ENCODE data around the gene CENPX. TPM values are rescaled to one million over a fixed set of nuclear protein-coding genes. Genes with fewer than 3 reads are reported as not detected.

The CENPX gene
- total and polyA plus RNA-seq, 2 of the 13 experiments (the other 11 are each of a cell fraction or from before 2014, with no cell fraction given), result 92.7 to 170 TPM

GRCh38 chr17:82012640-82013295, 9.9 kb downstream of the CENPX start (continued):
- TF ChIP-seq CREB3 (CRISPR knock-in tag; IDR thresholded peaks at IDR 0.05) (no peak), ZNF746 (CRISPR knock-in tag; IDR thresholded peaks at IDR 0.05) (no peak), TRAFD1 (CRISPR knock-in tag; IDR thresholded peaks at IDR 0.05; ENCODE audit: borderline replicate concordance) (no peak)

- Histone ChIP-seq H3K36me3 (replicated peaks in 1 of 2; ENCODE audit: control insufficient read depth in 1 of 2, insufficient read depth in 2 of 2, low read length in 2 of 2) (peaks cover 39 to 50% of the 10 kb centered on the region in 2 experiments), H3K27ac (ENCODE audit: extremely low read length, insufficient read depth, low read length) (peak overlapping the region; percentile 68), H3K9me3 (ENCODE audit: low read length) (no peaks in the 10 kb centered on the region), H3K9ac (ENCODE audit: insufficient read depth, low read depth, low read length) (peak overlapping the region; percentile 37; the same call in 1 of the 2 replicates), H3K27me3 (ENCODE audit: control insufficient read depth in 1 of 2, insufficient read depth in 2 of 2, low read length in 2 of 2) (no peaks in the 10 kb centered on the region), H3K4me2 (ENCODE audit: low read depth, low read length) (no peak overlapping the region), H3K4me1 (ENCODE audit: insufficient read depth, low read length) (peaks cover 82% of the 10 kb centered on the region), H2AFZ (ENCODE audit: low read length) (no peak overlapping the region), H3K4me3 (replicated peaks in 1 of 3; ENCODE audit: insufficient read depth in 1 of 3, low read depth in 2 of 3, low read length in 3 of 3) (no peak overlapping the region), H3K79me2 (ENCODE audit: insufficient read depth, low read length) (no peaks in the 10 kb centered on the region), H4K20me1 (ENCODE audit: insufficient read depth, low read length) (no peaks in the 10 kb centered on the region)
- WGBS (ENCODE audit: low lambda C conversion rate), result 95% methylated on average over 14 of the region's 20 CpGs
- intact Hi-C loops (cut with micrococcal nuclease; ENCODE audit: unreplicated experiment), result no loop called here
- in situ Hi-C loops (cut with HindIII; ENCODE audit: extremely low pct_ligation_motif_present, low pct_unique_long_range_greater_than_20kb), result no loop called here
- ChIA-PET POLR2A (interaction anchor here (1.1 to 14.1 kb wide), 5 partner anchors 14 to 85 kb away, joined by 4 to 470 read pairs (median 7); partner anchors contain the start of genes MAFG and NOTUM), CTCF (ENCODE audit: low intra/inter-chr PET ratio, low total read pairs) (no interaction called here)
- no peak for DNase-seq (ENCODE audit: low spot score)
- no peak for ATAC-seq
- no peak for FAIRE-seq
- no TSS peak for BruUV-seq (replicated peaks)
- TF ChIP-seq MAF1 (CRISPR knock-in tag; IDR thresholded peaks at IDR 0.05; ENCODE audit: borderline replicate concordance) (no peak), ARID2 (CRISPR knock-in tag; IDR thresholded peaks at IDR 0.05; ENCODE audit: borderline replicate concordance) (0 out of 2 replicates have a peak, but pooled peaks have one; percentile 10), NFE2L1 (CRISPR knock-in tag; IDR thresholded peaks at IDR 0.05; ENCODE audit: borderline replicate concordance) (no peak), ZNF800 (CRISPR knock-in tag; IDR thresholded peaks at IDR 0.05) (no peak), ZIK1 (CRISPR knock-in tag; IDR thresholded peaks at IDR 0.05; ENCODE audit: borderline replicate concordance, low read depth) (no peak), ZNF577 (CRISPR knock-in tag; IDR thresholded peaks at IDR 0.05; ENCODE audit: borderline replicate concordance, low read depth) (no peak), NR2F6 (IDR thresholded peaks at IDR 0.05) (no peak), NR2F6 (CRISPR knock-in tag; IDR thresholded peaks at IDR 0.05) (no peak), TCF7L2 (IDR thresholded peaks at IDR 0.05; ENCODE audit: low read depth, low read length) (no peak), EED (CRISPR knock-in tag; IDR thresholded peaks at IDR 0.05) (no peak), ZBTB20 (CRISPR knock-in tag; IDR thresholded peaks at IDR 0.05; ENCODE audit: borderline replicate concordance, low read depth) (no peak), IRF2 (CRISPR knock-in tag; IDR thresholded peaks at IDR 0.05) (no peak), MBNL3 (CRISPR knock-in tag; conservative IDR thresholded peaks at IDR 0.05) (no peak), ZNF83 (CRISPR knock-in tag; IDR thresholded peaks at IDR 0.05; ENCODE audit: borderline replicate concordance) (no peak), ZBTB7B (CRISPR knock-in tag; IDR thresholded peaks at IDR 0.05) (peak; percentile 11; the same call in 1 of the 2 replicates), ZNF776 (CRISPR knock-in tag; IDR thresholded peaks at IDR 0.05) (no peak), ZMYM4 (CRISPR knock-in tag; IDR thresholded peaks at IDR 0.05) (no peak)
These were observed 10.4 kb downstream of the CENPX start for GRCh38 chr17:82012261-82012639.

All from HepG2 (cell line).